ENCODE results near the gene GABRA4. TPM values are rescaled to one million over a fixed set of nuclear protein-coding genes. Genes with fewer than 3 reads are reported as not detected.

Gene GABRA4
- total and polyA plus RNA-seq, 2 experiments from 2014 or later, result 1.5 to 1.9 TPM

DNA sequence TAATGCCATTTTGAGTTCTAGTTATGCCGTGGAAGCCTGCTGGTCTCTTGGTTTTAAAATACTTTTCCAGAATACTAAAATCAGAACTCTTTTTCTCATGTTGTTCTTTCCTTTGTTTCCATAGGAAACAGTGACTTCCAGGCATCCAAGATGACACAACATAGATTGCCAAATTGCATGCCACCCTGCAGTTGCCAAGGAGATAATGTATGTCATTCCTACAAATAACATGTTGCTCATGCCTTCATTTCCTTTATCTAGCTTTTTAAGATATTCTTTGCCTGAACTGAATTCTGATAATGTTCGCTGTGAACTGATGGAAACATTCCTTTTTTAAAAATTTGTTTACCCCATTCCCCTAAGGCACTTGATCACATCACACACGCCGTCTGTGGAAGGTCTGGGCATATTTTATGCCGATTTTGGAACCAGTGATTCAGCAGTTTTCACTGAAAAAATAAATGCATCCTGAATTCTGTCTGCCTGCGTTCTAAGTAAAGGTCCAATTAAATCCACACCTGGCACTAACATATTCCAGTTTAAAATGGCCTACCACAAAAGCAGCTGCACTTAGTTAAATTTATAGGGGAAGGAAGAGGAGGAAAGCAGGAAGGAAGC is 46.4 kb downstream of the GABRA4 start:
- H3K36me3 Mint-ChIP-seq (ENCODE audit: low read depth), result no peaks in the 10 kb centered on the region
- H3K27me3 Mint-ChIP-seq (ENCODE audit: insufficient read depth, low read depth, poor library complexity), result no peaks in the 10 kb centered on the region
- no peaks in the 10 kb centered on the region for H4K20me1 ChIP-seq (replicated peaks; ENCODE audit: insufficient read depth)
- ATAC-seq, result no peak
- H3K4me3 ChIP-seq, result no peak overlapping the region
- 0 out of 2 replicates have a peak overlapping the region, but pooled peaks have one; percentile 29 for H3K27ac Mint-ChIP-seq
- H3F3A ChIP-seq (replicated peaks; ENCODE audit: low read depth), result no peaks in the 10 kb centered on the region
- H3K27me3 ChIP-seq (ENCODE audit: insufficient read depth), result no peaks in the 10 kb centered on the region
- no peak overlapping the region for H3K4me3 Mint-ChIP-seq
- no peak for TF ChIP-seq ZNF331 (CRISPR knock-in tag; IDR thresholded peaks at IDR 0.05; ENCODE audit: low read depth)
- no peak for TF ChIP-seq ZNF114 (CRISPR knock-in tag; IDR thresholded peaks at IDR 0.05)
- TF ChIP-seq STAT1 (IDR thresholded peaks at IDR 0.05; ENCODE audit: unreplicated experiment), result no peak
- no peak for TF ChIP-seq POLR2AphosphoS5 (IDR thresholded peaks at IDR 0.05; ENCODE audit: low read depth)
- TF ChIP-seq EZH2phosphoT487 (IDR thresholded peaks at IDR 0.05; ENCODE audit: unreplicated experiment), result no peak
- TF ChIP-seq ETS1 (IDR thresholded peaks at IDR 0.05), result no peak
- TF ChIP-seq NANOG (IDR thresholded peaks at IDR 0.05; ENCODE audit: borderline replicate concordance), result no peak
- TF ChIP-seq EZH2 (IDR thresholded peaks at IDR 0.05; ENCODE audit: low read depth, unreplicated experiment), result no peak
- TF ChIP-seq CREB1 (CRISPR knock-in tag; IDR thresholded peaks at IDR 0.05; ENCODE audit: low read depth), result no peak
- no peak for TF ChIP-seq ZNF462 (CRISPR knock-in tag; IDR thresholded peaks at IDR 0.05)
- TF ChIP-seq REST (IDR thresholded peaks at IDR 0.05; ENCODE audit: unreplicated experiment), result no peak
- TF ChIP-seq, protein P1, sequence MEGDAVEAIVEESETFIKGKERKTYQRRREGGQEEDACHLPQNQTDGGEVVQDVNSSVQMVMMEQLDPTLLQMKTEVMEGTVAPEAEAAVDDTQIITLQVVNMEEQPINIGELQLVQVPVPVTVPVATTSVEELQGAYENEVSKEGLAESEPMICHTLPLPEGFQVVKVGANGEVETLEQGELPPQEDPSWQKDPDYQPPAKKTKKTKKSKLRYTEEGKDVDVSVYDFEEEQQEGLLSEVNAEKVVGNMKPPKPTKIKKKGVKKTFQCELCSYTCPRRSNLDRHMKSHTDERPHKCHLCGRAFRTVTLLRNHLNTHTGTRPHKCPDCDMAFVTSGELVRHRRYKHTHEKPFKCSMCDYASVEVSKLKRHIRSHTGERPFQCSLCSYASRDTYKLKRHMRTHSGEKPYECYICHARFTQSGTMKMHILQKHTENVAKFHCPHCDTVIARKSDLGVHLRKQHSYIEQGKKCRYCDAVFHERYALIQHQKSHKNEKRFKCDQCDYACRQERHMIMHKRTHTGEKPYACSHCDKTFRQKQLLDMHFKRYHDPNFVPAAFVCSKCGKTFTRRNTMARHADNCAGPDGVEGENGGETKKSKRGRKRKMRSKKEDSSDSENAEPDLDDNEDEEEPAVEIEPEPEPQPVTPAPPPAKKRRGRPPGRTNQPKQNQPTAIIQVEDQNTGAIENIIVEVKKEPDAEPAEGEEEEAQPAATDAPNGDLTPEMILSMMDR (conservative IDR thresholded peaks at IDR 0.05; ENCODE audit: low read depth in 2 of 2), result no peak
- no peak for TF ChIP-seq JUNB (IDR thresholded peaks at IDR 0.05; ENCODE audit: unreplicated experiment)
- no peaks in the 10 kb centered on the region for H3K9me2 ChIP-seq (ENCODE audit: insufficient read depth)
- H3K4me2 ChIP-seq, result no peak overlapping the region
- H3K79me2 ChIP-seq (replicated peaks; ENCODE audit: insufficient read depth), result no peaks in the 10 kb centered on the region
- peak overlapping the region; percentile 79; the same call in 1 of the 2 replicates for H2AFZ ChIP-seq
- no peak overlapping the region for H3K27ac ChIP-seq (ENCODE audit: low read depth)
- no peaks in the 10 kb centered on the region for H3K4me1 ChIP-seq (ENCODE audit: insufficient read depth)
- H3K36me3 ChIP-seq (ENCODE audit: insufficient read depth), result no peaks in the 10 kb centered on the region
- no peaks in the 10 kb centered on the region for H3K9me3 Mint-ChIP-seq
- H3K4me1 Mint-ChIP-seq, result no peaks in the 10 kb centered on the region
- no peak for DNase-seq (ENCODE audit: low spot score)
